Astrocyte (in vitro differentiated cells and primary cell): ENCODE data around the gene PRKAR1A.

Experiments
- CTCF ChIP-seq: IDR thresholded peaks from 2 replicates; pipeline ENCODE4 v1.5.1; 2011; ENCODE audit warnings: low read depth, mild to moderate bottlenecking, inconsistent platforms, low read length, moderate library complexity; ENCODE audit not compliant: insufficient read depth
- EZH2 ChIP-seq: IDR thresholded peaks from 2 replicates; pipeline ENCODE4 v1.6.1; 2012; ENCODE audit warnings: mild to moderate bottlenecking, low read length, inconsistent platforms; ENCODE audit not compliant: insufficient read depth

- TF ChIP-seq CTCF (no peak), EZH2 (no peak)
These were observed 20.6 kb upstream of the PRKAR1A start for GRCh38 chr17:68491381-68492231.
